ENCODE measurements around the gene TNS4.

The TNS4 gene

GRCh38 chr17:40432864-40433528 lies 68.4 kb downstream of the TNS4 start:
- no peak for DNase-seq

- DNase-seq = no peak
Measured at GRCh38 chr17:40431231-40431602, 70.2 kb downstream of the TNS4 start.

GRCh38 chr17:40430272-40431230 lies 70.9 kb downstream of the TNS4 start:
- no peak for DNase-seq

DNA sequence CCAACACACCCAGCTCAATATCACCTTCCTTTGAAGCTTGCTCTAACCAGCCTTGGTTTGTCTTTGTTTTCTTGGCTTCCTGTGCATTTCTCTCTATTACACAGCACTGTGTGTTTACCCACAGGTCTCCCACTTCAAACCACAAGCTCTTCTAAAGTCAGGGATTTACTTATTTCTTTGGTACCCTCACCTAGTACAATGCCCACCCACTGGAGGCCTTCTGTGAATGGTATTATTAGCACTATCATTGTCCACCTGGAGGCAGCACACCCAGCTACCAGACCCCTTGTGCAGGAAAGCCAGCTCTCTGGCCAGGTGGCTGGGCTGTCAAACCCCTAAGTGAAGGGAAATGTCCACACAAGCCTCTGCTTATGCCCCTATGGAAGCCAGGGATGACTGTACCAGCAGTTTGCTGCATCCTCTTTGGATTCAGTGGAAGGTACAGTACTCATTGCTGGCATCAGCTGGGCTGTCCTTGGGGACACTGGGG lies 74.4 kb downstream of the TNS4 start:
- no peak for DNase-seq
